ENCODE measurements around the gene GPER1. TPM values are rescaled to one million over a fixed set of nuclear protein-coding genes. Genes with fewer than 3 reads are reported as not detected.

GPER1 gene
- total and polyA plus RNA-seq, 12 donors = 1.9 to 44.1 (median 20.1) TPM

- no peaks in the 10 kb centered on the region for H3K9me3 ChIP-seq (replicated peaks in 1 of 3)
- no peaks in the 10 kb centered on the region for H3K4me1 ChIP-seq (replicated peaks in 1 of 2)
- no peaks in the 10 kb centered on the region for H3K36me3 ChIP-seq (replicated peaks in 1 of 2)
- no peaks in the 10 kb centered on the region for H3K27me3 ChIP-seq
- TF ChIP-seq CTCF (IDR thresholded peaks at IDR 0.05) = no peak
- TF ChIP-seq POLR2A (IDR thresholded peaks at IDR 0.05) = no peak
- 91 to 97% (median 94%) methylated on average over 31 to 38 of the region's 38 CpGs for WGBS, 4 donors
- intact Hi-C loops (cut with DNase I) = no loop called here
- no peak overlapping the region for H3K4me3 ChIP-seq
- DNase-seq = peak in 1 of 7 donors; percentile 2
- no peak overlapping the region for H3K27ac ChIP-seq
These were observed 29.5 kb downstream of the GPER1 start for GRCh38 chr7:1117321-1117928.

GRCh38 chr7:1119201-1119600, 31.3 kb downstream of the GPER1 start:
- DNase-seq = no peak
- WGBS, 4 donors = 88 to 90% (median 89%) methylated on average over 5 of the region's 5 CpGs
- H3K27ac ChIP-seq = no peak overlapping the region
- no peaks in the 10 kb centered on the region for H3K27me3 ChIP-seq
- H3K4me1 ChIP-seq (replicated peaks in 1 of 2) = peaks cover 0 to 7% of the 10 kb centered on the region in 2 donors
- no peak overlapping the region for H3K4me3 ChIP-seq
- intact Hi-C loops (cut with DNase I) = no loop called here
- no peaks in the 10 kb centered on the region for H3K9me3 ChIP-seq (replicated peaks in 1 of 3)
- no peak for TF ChIP-seq CTCF (IDR thresholded peaks at IDR 0.05)
- no peak for TF ChIP-seq POLR2A (IDR thresholded peaks at IDR 0.05)
- no peaks in the 10 kb centered on the region for H3K36me3 ChIP-seq (replicated peaks in 1 of 2)

GRCh38 chr7:1120791-1121190, 32.9 kb downstream of the GPER1 start:
- DNase-seq = peak in 1 of 7 donors; percentile 7
- intact Hi-C loops (cut with DNase I) = loop anchor here in 1 of 2 donors (5.0 kb wide), 1 partner anchor 38 kb away; no protein-coding TSS in a partner anchor

GRCh38 chr7:1121476-1121875, 33.6 kb downstream of the GPER1 start:
- no peak overlapping the region for H3K27ac ChIP-seq
- TF ChIP-seq POLR2A (IDR thresholded peaks at IDR 0.05) = no peak
- TF ChIP-seq CTCF (IDR thresholded peaks at IDR 0.05) = no peak
- intact Hi-C loops (cut with DNase I) = loop anchor here in 1 of 2 donors (5.0 kb wide), 1 partner anchor 39 kb away; no protein-coding TSS in a partner anchor

More at GRCh38 chr7:1120791-1121190, 32.9 kb downstream of the GPER1 start:
- WGBS, 4 donors = 88 to 91% (median 90%) methylated on average over 22 of the region's 22 CpGs
- Histone ChIP-seq H3K36me3 (replicated peaks in 1 of 2) (no peaks in the 10 kb centered on the region), H3K4me1 (replicated peaks in 1 of 2) (peaks cover 0 to 14% of the 10 kb centered on the region in 2 donors), H3K27ac (no peak overlapping the region), H3K4me3 (no peak overlapping the region), H3K27me3 (no peaks in the 10 kb centered on the region), H3K9me3 (replicated peaks in 1 of 3) (no peaks in the 10 kb centered on the region)
- TF ChIP-seq CTCF (IDR thresholded peaks at IDR 0.05) (no peak), POLR2A (IDR thresholded peaks at IDR 0.05) (no peak)

More at GRCh38 chr7:1121476-1121875, 33.6 kb downstream of the GPER1 start:
- no peak overlapping the region for H3K4me3 ChIP-seq
- H3K9me3 ChIP-seq (replicated peaks in 1 of 3) = no peaks in the 10 kb centered on the region
- no peaks in the 10 kb centered on the region for H3K36me3 ChIP-seq (replicated peaks in 1 of 2)
- DNase-seq = peak in 1 of 7 donors; percentile 7
- H3K4me1 ChIP-seq (replicated peaks in 1 of 2) = peaks cover 0 to 14% of the 10 kb centered on the region in 2 donors
- H3K27me3 ChIP-seq = no peaks in the 10 kb centered on the region
- 90 to 93% (median 91%) methylated on average over 12 to 14 of the region's 14 CpGs for WGBS, 4 donors

Measured in adrenal gland (tissue), 12 donors.